Endothelial cell of umbilical vein (primary cell): ENCODE data around the gene C2CD3. TPM values are rescaled to one million over a fixed set of nuclear protein-coding genes. Genes with fewer than 3 reads are reported as not detected.

ENCODE experiments used
- BruUV-seq: library from RNA; stranded (reverse); fragments of 400-500 nt; replicated peaks from 2 replicates; lab custom pipeline; 2021; lab: Mats Ljungman, UMichigan
- CTCF ChIA-PET: fragments of 300-600, 350-600 bp; sonication (Branson Sonifier 250); formaldehyde crosslinking; loops from one replicate; lab custom pipeline; 2021; ENCODE audit warnings: antibody characterized with exemption, inconsistent platforms; lab: Charles Lee
- POLR2A ChIA-PET: fragments of 300-600, 350-600 bp; sonication (Branson Sonifier 250); formaldehyde crosslinking; loops from one replicate; lab custom pipeline; 2021; ENCODE audit warnings: antibody characterized with exemption, inconsistent platforms; lab: Charles Lee
- DNase-seq: peaks from one replicate; pipeline ENCODE4 v3.0.0-alpha.2; 2011; ENCODE audit warnings: low read depth, low spot score
- FAIRE-seq: peaks from 2 replicates; lab custom pipeline; 2011; peaks lifted over from hg19 to GRCh38; lab: Jason Lieb, UNC
- H2AFZ ChIP-seq: 2 replicates; pipeline ENCODE4 v1.6.0; 2012; ENCODE audit warnings: low read depth, low read length, control low read depth, inconsistent platforms
- H3K27ac ChIP-seq: 2 replicates; pipeline ENCODE4 v1.5.1; 2011; ENCODE audit warnings: low read depth, mild to moderate bottlenecking, control low read depth, low read length, moderate library complexity; ENCODE audit not compliant: insufficient read depth
- H3K27me3 ChIP-seq, 2 experiments: 2 replicates each; pipeline versions ENCODE4 v1.6.0 to v1.6.1; 2011; ENCODE audit warnings: low read length in 2 of 2, mixed read lengths in 1 of 2; ENCODE audit not compliant: control insufficient read depth in 2 of 2, insufficient read depth in 2 of 2
- H3K36me3 ChIP-seq, 2 experiments: 2 replicates in 1 of 2; 3 replicates in 1 of 2; pipeline ENCODE4 v1.5.1; 2011; ENCODE audit warnings: low read length in 2 of 2, mild to moderate bottlenecking in 1 of 2, moderate library complexity in 1 of 2; ENCODE audit not compliant: control insufficient read depth in 2 of 2, insufficient read depth in 2 of 2; ENCODE audit errors: extremely low read depth in 1 of 2
- H3K4me1 ChIP-seq: 3 replicates; pipeline ENCODE4 v1.5.1; 2011; ENCODE audit warnings: mild to moderate bottlenecking, low read length; ENCODE audit not compliant: control insufficient read depth, insufficient read depth; ENCODE audit errors: extremely low read depth
- H3K4me2 ChIP-seq: 2 replicates; pipeline ENCODE4 v1.6.1; 2011; ENCODE audit warnings: low read length, control low read depth, mixed read lengths; ENCODE audit not compliant: insufficient read depth
- H3K4me3 ChIP-seq, 3 experiments: fragments of 200-600 bp in 1 of 3; sonication (generic), shearing (Covaris generic) in 1 of 3; replicated peaks in 1 of 3; 2 replicates each; pipeline ENCODE4 v1.5.1; 2011 to 2016; ENCODE audit warnings: control low read depth in 3 of 3, low read length in 3 of 3, mild to moderate bottlenecking in 2 of 3, inconsistent platforms in 1 of 3, low read depth in 1 of 3, moderate library complexity in 1 of 3; ENCODE audit not compliant: insufficient read depth in 1 of 3
- H3K79me2 ChIP-seq: 2 replicates; pipeline ENCODE4 v1.6.0; 2012; ENCODE audit warnings: low read length, inconsistent platforms; ENCODE audit not compliant: control insufficient read depth, insufficient read depth
- H3K9ac ChIP-seq: replicated peaks from 2 replicates; pipeline ENCODE3; 2011; ENCODE audit warnings: low read length, control low read depth; ENCODE audit not compliant: insufficient read depth; ENCODE audit errors: extremely low read depth
- H3K9me1 ChIP-seq: replicated peaks from 3 replicates; pipeline ENCODE4 v1.6.0; 2011; ENCODE audit warnings: mild to moderate bottlenecking, low read length; ENCODE audit not compliant: control insufficient read depth, insufficient read depth; ENCODE audit errors: extremely low read depth
- H3K9me3 ChIP-seq: replicated peaks from 2 replicates; pipeline ENCODE4 v1.5.1; 2012; ENCODE audit warnings: low read length, inconsistent platforms; ENCODE audit not compliant: control insufficient read depth, insufficient read depth
- H4K20me1 ChIP-seq: replicated peaks from 2 replicates; pipeline ENCODE3; 2011; ENCODE audit warnings: mild to moderate bottlenecking, low read length; ENCODE audit not compliant: control insufficient read depth, insufficient read depth; ENCODE audit errors: extremely low read depth
- CTCF ChIP-seq, 2 donors: IDR thresholded peaks; 1 replicate in 1 of 2; 2 replicates in 1 of 2; pipeline ENCODE4 v1.5.1; 2011; ENCODE audit warnings: low read length in 2 of 2, mild to moderate bottlenecking in 2 of 2, moderate library complexity in 2 of 2, control low read depth in 1 of 2, inconsistent platforms in 1 of 2, low read depth in 1 of 2; ENCODE audit not compliant: insufficient read depth in 1 of 2; ENCODE audit errors: extremely low read depth in 1 of 2
- EZH2 ChIP-seq: IDR thresholded peaks from 2 replicates; pipeline ENCODE4 v1.6.1; 2012; ENCODE audit warnings: borderline replicate concordance, low read depth, mild to moderate bottlenecking, moderate library complexity, low read length, inconsistent platforms; ENCODE audit not compliant: severe bottlenecking
- FOS ChIP-seq: IDR thresholded peaks from 2 replicates; pipeline ENCODE4 v1.6.1; 2011; ENCODE audit warnings: mild to moderate bottlenecking, low read length, moderate library complexity, borderline replicate concordance; ENCODE audit not compliant: insufficient read depth
- GATA2 ChIP-seq: IDR thresholded peaks from 2 replicates; pipeline ENCODE4 v1.7.0; 2011; ENCODE audit warnings: low read depth, mild to moderate bottlenecking, moderate library complexity, mixed read lengths, low read length; ENCODE audit not compliant: insufficient read length, insufficient read depth
- JUN ChIP-seq: IDR thresholded peaks from 2 replicates; pipeline ENCODE4 v1.6.1; 2011; ENCODE audit warnings: borderline replicate concordance, low read depth; ENCODE audit not compliant: insufficient read length, insufficient read depth
- MAX ChIP-seq: IDR thresholded peaks from 2 replicates; pipeline ENCODE4 v1.6.1; 2011; ENCODE audit not compliant: insufficient read depth, insufficient read length
- MYC ChIP-seq: IDR thresholded peaks from one replicate; pipeline ENCODE4 v1.6.1; 2011; ENCODE audit warnings: mild to moderate bottlenecking, low read depth, low read length
- POLR2A ChIP-seq: IDR thresholded peaks from 2 replicates; pipeline ENCODE4 v1.6.1; 2012; ENCODE audit warnings: low read depth, mild to moderate bottlenecking, control low read depth, low read length
- POLR2AphosphoS5 ChIP-seq: IDR thresholded peaks from 2 replicates; pipeline ENCODE4 v1.6.1; 2012; ENCODE audit warnings: low read depth, mild to moderate bottlenecking, control low read depth, low read length, moderate library complexity; ENCODE audit not compliant: insufficient read depth
- dilution Hi-C: fragments of 300-500 bp; cut with MboI; formaldehyde crosslinking; loops from one replicate; pipeline ENCODE4 v1.15.0; 2019; ENCODE audit warnings: low sequenced_read_pairs; ENCODE audit not compliant: extremely low pct_ligation_motif_present
- intact Hi-C: fragments of 100-400 bp; cut with micrococcal nuclease; formaldehyde crosslinking; loops from one replicate; pipeline ENCODE4 v1.10.0; 2022
- polyA plus RNA-seq, 4 experiments: library from polyadenylated mRNA; depleted of rRNA in 3 of 4; stranded (reverse) in 3 of 4; unstranded in 1 of 4; fragments of >200 nt; gene quantifications; 2 replicates each; pipeline versions ENCODE4 v1.2.1 to v1.2.3, GENCODE V29; 2011 to 2012; ENCODE audit warnings: missing spikeins in 1 of 4
- total RNA-seq: library from RNA; stranded (reverse); gene quantifications from 2 replicates; pipeline ENCODE4 v1.2.3, GENCODE V29; 2021

Gene C2CD3
- total and polyA plus RNA-seq, 2 donors (not counting 3 experiments of a cell fraction or from before 2014, with no cell fraction given) = 12.9 to 36.6 TPM

- H3K9me3 ChIP-seq = no peaks in the 10 kb centered on the region
- no peaks in the 10 kb centered on the region for H3K4me1 ChIP-seq
- peaks cover 0 to 10% of the 10 kb centered on the region in 2 experiments for H3K36me3 ChIP-seq
- no peaks in the 10 kb centered on the region for H3K79me2 ChIP-seq
- FAIRE-seq (no peak), DNase-seq (no peak)
- no peaks in the 10 kb centered on the region for H4K20me1 ChIP-seq
- H3K4me3 ChIP-seq = no peak overlapping the region
- BruUV-seq = TSS peak; percentile 20
- H2AFZ ChIP-seq = no peak overlapping the region
- H3K9ac ChIP-seq = no peak overlapping the region
- POLR2A ChIA-PET = no interaction called here
- H3K27me3 ChIP-seq = no peaks in the 10 kb centered on the region
- TF ChIP-seq POLR2AphosphoS5 (no peak), GATA2 (no peak), MAX (no peak), MYC (no peak), POLR2A (no peak), CTCF (IDR thresholded peaks at IDR 0.05; ENCODE audit: extremely low read depth in 1 of 2, insufficient read depth in 1 of 2, low read depth in 1 of 2, low read length in 2 of 2) (no peak), FOS (no peak), JUN (no peak), EZH2 (no peak)
- CTCF ChIA-PET = no interaction called here
- H3K4me2 ChIP-seq = no peak overlapping the region
- intact Hi-C loops = no loop called here
- dilution Hi-C loops = no loop called here
- H3K9me1 ChIP-seq = no peaks in the 10 kb centered on the region
- no peak overlapping the region for H3K27ac ChIP-seq
Observed at GRCh38 chr11:73974604-73975478, 196.0 kb downstream of the C2CD3 start.
